ENCODE measurements around the gene DDR1.

The DDR1 gene

DNA sequence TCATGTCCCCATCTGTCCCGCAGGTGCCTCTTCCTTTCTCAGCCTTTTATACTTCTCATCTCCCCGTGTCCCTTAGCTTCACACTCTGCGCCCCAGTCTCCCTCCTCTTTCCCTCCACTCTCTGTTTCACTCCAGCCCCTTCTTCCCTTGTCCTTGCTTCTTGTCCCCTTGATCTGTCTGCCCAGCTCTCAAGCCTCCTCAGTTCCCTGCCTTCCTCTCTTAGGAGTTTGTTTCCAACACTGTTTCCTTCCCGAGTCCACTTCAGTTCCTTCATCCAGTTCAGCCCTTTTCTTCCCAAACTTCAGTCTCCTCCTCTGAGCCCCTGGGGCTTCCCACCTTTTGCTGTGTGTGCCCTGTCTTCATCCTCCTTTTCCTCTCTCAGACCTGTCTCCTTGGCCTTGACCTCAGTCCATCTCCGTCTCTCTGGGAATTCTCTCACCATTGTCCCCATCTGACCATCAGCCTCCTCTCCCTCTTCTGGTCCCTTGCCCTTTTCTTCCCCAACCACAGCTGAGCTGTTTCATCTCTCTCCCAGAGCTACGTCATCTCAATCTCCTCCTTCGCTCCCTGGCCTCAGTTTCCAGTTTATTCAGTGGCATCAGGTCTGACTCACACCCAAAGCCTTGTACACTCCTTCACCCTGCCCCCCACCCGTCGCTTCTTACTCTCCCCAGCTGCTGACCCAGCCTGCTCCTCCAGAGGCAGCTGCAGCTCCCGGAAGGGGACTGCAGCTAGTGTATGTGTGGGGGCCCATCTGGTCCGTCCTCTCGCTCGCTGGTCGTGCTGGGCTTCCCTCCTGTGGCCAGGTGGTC lies 2.7 kb upstream of the DDR1 start:
- no peak for DNase-seq

DNA sequence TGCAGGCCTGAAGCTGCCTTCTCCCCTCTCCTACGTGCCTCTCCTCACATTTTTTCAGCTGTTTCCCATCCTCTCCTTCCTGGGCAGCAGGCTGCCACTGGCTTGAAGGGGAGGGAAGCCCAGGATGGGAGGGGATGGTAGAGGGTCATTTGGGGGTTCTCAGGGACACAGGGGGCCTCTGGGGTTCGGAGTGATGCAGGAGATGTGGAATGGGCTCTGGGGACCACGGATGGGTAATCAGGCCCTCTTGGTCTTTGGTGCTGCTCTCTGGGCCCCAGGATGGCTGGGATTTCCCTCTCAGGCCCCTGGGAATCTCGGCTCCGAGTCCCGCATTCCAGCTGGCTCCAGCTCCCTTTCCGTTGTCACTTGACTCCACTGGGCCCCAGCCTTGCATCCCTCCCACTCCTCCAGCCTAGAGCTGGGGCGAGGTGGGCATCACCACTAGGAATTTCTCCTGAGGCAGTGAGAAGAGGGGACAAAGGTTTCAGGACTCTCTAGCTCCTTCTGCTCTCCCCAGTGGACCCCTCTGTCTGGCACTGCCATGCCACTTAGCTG lies 2.0 kb upstream of the DDR1 start:
- DNase-seq: no peak

DNA sequence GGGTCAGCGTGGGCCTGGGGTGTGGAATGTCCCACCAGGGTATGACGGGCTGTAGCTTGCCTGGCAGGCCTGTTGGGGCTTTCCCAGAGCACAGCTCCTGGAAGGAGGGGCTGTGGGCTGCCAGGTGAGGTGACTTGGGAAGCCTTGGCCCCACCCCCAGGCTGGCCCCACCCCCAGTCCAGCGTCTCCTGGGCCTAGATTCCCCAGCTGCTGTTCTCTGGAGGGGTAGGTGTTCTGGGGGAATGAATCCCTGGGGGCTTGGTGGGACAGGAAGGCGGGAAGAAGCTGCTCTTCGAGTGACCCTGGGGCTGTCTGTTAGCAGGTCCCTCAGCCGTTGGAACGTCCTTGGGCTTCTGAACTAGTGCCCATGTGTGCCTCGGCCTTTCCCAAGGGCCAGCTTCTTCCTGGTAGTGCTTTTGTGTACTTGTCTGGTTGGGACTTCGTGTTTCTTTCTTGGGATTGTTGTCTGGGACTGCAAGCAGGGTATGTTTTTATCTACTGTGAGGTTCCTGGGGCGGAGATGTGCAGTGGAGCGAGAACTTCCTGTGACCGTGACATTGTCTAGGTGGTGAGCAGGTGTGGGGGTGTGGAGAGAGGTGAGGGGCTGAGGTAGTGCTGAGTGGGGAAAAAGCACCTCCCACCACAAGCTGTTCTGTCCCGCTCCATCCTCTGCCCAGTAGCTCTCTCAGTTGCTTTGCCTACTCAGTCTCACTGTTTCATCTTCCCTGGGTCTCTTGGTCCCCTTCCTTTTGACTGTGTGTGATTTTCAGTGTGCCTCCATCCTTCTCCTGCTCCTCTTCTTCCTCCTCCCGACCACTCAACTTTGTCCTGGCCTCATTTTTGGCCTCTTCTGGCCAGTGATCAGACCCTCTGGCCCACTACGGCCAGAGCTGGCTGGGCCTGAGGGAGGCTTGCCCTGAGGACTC lies 1.3 kb upstream of the DDR1 start:
- DNase-seq: no peak

DNA sequence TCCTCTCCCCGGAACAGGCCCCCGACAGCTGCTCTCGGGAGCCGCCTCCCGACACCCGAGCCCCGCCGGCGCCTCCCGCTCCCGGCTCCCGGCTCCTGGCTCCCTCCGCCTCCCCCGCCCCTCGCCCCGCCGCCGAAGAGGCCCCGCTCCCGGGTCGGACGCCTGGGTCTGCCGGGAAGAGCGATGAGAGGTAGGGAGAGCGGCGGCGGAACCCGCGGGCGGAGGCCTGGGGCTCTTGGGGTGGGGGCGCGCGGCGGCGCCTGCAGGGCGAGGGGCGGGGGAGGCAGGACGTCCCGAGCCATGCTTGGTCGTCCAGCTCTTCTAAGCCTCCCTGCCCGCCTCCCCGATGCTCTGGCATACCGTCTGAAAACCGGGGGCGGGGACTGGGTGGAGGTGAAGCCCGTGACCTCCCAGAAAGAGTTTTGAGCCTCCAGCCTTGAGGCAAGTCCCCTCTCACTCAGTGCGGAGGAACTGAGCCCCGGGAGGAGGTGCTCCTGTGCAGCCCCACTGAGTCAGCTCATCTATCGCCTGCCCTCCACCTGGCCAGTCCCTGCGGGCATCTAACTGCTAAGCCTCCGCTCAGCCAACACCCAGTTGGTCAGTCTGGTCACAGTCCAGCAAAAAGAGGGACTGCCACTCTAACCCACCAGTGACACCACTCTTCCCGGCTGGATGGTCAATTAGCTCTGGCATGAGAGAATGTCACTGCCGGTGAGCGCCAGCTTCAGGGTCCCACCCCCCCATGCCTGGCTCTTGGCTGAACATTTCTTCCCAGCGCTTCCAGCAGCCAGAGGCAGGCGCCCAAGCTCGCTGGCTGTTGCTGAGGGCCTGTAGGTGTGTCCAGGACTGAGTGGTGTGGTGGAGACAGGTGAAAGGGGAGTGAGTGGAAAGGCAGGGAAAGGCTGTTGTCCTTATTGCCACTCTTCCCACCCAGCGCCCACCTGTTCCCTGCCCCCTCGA lies 482 bp downstream of the DDR1 start:
- no peak for DNase-seq

DNA sequence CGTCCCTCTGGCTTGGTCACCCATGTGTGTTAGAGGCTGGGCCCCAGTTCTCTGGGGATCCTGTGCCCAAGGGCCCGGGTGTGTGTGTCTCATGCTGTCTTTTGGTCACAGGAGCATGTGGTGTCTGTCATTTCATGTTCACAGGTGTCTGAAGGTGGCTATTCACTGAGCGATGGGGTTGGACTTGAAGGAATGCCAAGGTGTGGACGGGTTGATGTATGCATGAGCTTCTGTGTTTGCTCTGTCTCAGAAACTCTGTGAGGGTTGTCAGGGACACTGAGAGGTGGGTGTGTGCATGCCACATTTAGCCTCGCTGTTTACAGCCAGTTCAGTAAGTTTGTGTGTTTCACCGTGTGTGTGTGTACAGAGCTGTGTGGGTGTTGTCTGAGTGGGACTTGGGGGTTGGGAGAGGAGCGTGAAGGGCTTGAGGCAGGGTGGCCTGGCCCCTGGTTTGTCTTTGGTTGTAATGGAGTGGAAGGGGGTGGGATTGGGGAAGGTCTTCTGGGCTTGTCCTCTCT lies 1.2 kb downstream of the DDR1 start:
- DNase-seq: no peak

DNA sequence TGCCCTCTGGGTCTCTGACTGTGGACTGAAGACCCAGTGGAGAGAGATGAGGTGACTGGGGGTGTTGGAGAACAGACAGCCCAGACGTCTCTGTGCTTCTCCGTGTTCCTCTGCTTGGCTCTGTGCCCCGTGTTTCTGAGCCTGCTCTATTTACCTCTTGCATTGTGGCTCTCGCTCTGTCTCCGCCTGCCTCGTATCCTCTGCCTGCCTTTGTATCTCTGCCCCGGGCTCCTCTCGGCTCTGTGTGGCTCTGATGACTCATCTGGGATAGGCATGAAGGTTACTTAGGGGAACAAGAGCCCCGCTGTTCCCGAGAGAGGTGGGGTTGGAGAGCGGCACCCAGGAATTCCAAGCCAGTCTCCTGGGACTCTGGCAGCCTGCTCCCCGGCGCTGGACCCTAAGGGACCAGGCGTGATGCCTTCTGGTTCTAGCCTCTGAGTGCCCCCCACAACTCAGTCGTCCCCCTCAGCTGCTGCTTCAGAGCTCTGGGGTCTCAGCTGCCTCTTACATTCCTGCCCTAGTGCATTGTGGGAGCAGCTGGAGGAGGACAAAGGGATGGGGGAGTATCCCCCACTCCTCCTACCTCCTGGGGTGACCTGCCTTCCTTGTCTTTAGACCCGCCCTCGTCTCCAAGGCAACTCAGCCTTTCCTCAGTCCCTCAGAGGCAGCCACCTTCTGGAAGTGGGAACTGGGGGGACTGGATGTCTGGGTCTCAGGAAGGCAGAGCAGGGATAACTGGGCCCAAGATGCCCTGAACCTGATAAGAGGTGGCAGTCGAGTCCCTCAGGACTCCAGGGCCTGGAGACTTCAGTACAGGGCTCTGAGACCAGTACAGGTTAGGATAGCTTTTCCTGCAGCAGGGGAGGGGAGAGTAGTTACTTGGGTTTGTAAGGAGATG lies 1.9 kb downstream of the DDR1 start:
- DNase-seq: no peak

DNA sequence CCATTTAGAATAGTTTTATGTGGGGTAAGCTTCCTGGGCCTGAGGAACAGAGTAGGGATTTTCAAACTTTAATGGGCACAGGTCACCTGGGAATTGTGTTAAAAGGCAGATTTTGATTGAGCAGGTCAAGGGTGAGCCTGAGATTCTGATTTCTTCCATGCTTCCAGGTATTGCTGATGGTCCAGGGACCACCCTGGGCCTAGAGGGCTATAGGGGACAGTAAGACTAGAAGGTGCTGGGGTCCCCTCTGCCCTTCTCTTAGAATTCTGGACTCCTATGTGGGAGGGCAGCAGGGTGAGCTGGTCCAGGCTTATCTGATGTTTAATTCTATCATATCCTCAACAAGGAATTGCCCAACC lies 2.6 kb downstream of the DDR1 start:
- no peak for DNase-seq

DNA sequence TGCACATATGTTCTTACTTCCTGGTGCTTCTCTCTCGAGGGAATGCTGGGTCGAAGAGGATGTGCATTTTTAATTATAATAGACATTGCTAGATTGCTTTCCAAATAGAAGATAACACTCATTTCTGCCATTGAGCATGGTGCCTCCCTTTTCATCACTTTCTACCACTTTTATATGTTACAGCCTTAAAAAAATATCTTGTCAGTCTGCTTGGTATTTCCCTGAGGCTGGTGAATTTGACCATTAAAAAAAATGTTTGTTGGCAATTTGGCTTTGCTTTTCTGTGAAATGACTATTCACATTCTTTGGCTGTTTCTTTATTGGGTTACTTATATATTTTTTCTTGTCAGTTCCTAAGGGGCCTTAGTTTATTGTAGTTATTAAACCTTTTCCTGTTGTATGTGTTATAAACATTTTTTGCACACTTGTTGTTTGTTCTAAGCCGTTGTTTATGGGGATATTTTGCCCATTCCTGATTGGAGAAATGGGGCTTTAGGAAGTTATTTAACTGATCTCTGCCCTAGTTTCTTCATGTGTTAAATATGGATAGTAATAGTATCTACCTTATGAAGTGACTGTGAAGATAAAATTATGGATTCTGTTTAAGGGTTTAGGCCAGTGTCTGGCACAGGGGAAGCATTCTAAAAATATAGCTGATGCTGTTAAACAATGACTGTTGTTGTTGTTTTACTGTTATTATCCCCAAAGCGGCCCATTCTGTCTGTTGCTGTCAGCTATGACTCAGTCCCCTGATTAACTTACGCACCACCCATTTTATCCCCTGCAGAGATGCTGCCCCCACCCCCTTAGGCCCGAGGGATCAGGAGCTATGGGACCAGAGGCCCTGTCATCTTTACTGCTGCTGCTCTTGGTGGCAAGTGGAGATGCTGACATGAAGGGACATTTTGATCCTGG lies 3.8 kb downstream of the DDR1 start:
- DNase-seq: no peak

DNA sequence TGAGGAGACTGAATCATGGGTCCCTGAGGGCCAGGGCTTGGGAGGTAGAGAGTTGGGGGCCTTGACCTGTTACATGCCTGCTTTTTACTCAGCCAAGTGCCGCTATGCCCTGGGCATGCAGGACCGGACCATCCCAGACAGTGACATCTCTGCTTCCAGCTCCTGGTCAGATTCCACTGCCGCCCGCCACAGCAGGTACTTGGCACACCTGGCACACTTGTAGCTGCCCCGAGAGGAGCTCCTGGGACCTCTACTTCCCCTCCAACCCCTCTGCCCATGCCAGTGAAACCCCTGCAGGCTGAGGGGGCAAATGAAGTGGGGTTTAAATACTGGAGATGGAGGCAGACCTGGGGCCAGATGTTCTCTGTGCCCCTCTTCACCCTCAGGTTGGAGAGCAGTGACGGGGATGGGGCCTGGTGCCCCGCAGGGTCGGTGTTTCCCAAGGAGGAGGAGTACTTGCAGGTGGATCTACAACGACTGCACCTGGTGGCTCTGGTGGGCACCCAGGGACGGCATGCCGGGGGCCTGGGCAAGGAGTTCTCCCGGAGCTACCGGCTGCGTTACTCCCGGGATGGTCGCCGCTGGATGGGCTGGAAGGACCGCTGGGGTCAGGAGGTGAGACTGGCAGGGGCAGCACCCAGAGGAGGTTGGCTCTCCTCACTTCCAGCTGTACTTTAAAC lies 4.6 kb downstream of the DDR1 start:
- DNase-seq: no peak

DNA sequence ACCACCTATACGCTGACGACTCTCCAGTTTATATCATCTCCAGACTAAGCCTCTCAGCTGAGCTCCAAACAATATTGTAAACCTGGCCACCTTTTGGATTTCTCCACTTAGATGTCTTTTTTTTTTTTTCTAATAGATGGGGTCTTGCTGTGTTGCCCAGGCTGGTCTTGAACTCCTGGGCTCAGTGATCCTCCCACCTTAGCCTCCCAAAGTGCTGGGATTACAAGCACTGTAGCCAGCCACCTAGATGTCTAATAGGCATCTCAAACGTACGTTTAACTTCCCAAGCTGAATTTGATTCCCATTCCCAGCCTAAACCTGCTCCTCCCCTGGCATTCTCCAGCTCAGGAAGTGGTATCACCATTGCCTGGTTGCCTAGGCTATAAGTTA lies 5.2 kb downstream of the DDR1 start:
- DNase-seq: no peak

DNA sequence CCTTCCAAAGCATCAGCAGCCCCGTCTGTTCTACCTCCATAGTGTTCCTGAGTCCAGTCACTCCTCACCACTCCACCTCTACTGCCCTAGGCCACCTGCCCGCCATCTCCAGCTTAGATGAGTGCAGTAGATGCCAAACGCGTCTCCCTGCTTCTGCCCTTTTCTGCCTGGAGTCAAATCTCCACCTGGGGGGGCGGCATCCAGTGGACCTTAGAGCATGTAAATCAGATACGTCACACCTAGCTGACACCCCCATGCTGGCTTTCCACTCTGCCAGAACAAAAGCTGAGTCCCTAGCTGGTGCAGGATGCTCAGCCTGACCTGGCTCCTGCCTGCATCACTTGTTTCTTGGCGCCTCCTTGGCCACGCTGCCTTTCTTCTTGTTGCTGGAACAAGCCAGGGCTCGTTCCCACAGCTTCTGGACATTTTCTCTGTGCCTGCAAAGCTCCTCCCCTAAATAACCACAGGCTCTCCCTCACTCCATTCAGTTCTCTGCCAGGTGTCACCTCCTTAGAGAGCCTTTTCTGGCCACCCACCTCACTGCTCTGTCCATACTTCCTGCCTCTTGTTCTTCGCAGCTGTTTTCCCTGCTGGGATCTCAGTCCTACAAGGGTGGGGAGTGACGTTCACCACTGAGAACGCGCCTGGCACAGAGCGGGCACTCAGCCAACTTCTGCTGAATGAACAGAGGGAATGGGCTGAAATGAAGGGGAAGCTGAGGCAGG lies 5.8 kb downstream of the DDR1 start:
- no peak for DNase-seq

DNA sequence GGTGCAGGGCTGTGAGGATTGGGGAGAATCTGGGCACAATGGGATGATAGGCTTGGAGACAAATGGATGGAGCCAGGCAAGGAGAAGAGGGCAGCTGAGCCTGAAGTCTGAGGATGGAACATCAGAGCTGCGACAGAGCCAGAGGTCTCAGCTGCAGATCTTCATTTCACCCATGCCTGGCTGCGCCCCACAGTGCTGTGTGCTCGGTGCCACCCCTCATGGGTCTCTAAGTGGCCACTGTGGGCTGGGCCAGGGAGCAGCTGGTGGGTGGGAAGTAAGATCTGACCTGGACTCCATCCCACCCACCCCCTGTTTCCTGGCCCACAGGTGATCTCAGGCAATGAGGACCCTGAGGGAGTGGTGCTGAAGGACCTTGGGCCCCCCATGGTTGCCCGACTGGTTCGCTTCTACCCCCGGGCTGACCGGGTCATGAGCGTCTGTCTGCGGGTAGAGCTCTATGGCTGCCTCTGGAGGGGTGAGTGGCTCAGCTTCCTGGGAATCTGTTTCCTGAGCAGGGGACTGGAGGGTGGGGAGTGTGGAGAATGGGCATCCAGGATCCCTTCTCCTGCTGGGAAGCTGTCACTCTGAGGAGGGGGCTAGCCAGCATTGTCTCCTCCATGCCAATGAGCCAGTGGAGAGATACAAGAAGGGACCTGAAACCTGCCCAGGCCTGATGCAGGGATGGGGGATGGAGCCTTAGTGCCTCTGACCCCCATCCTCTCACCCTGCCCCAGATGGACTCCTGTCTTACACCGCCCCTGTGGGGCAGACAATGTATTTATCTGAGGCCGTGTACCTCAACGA lies 6.5 kb downstream of the DDR1 start:
- DNase-seq: no peak

DNA sequence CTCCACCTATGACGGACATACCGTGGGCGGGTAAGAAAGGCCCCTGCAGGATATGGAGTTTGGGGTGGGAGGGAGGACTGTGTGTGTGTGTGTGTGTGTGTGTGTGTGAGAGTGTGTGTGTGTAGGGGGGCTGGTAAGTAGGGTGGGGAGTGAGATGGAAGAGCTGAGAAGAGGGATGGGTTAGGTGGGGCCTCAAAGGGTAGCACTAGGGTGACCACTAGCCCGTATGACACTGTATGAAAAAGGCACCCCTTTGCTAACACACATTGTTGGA lies 7.1 kb downstream of the DDR1 start:
- no peak for DNase-seq

DNA sequence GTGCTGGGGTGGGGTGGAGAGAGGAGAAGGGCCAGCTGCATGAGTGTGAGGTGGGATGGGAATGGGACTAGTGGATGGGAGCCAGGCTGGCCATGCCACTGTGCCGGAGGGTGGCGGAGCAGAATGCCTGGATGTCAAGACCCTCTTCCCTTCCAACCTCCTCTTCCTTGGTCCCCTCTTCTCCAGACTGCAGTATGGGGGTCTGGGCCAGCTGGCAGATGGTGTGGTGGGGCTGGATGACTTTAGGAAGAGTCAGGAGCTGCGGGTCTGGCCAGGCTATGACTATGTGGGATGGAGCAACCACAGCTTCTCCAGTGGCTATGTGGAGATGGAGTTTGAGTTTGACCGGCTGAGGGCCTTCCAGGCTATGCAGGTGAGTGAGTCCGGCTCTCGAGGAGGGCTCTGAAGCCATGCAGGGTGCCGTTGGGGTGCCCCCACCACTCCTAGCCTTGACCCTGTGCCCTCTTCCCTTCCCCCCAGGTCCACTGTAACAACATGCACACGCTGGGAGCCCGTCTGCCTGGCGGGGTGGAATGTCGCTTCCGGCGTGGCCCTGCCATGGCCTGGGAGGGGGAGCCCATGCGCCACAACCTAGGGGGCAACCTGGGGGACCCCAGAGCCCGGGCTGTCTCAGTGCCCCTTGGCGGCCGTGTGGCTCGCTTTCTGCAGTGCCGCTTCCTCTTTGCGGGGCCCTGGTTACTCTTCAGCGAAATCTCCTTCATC lies 7.7 kb downstream of the DDR1 start:
- DNase-seq: no peak

DNA sequence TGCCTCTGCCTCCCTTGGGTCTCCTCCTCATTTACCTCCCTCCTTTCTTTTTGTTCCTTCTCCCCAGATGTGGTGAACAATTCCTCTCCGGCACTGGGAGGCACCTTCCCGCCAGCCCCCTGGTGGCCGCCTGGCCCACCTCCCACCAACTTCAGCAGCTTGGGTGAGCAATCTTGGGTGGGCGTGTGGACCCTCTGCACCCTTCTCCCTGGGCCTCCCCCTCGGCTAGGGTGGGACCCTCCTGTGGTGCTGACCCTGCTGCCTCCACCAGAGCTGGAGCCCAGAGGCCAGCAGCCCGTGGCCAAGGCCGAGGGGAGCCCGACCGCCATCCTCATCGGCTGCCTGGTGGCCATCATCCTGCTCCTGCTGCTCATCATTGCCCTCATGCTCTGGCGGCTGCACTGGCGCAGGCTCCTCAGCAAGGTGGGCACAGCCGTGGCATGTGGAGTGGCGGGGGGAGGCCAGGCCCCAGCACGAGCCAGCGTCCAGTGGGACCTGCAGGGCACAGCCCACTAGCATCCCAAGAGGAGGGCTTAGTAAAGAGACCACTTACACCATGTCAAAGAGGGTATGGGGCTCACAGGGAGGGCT lies 8.8 kb downstream of the DDR1 start:
- DNase-seq: no peak

DNA sequence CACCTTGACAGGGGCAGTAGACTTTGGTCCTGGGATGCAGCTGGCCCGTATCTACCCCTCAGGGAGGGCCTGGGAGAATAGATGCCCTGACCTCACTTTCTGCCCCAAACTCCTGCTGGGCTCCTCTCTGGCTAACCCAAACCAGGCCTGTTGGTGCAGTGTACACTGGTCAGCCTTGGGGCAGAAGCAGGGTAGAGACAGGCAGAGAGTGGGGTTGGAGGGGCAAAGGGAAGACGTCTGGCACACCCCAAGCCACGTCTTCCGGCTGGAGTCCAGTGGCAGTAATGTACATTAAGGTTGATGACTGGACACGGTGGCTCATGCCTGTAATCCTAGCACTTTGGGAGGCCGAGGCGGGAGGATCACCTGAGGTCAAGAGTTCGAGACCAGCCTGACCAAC lies 9.3 kb downstream of the DDR1 start:
- no peak for DNase-seq

DNA sequence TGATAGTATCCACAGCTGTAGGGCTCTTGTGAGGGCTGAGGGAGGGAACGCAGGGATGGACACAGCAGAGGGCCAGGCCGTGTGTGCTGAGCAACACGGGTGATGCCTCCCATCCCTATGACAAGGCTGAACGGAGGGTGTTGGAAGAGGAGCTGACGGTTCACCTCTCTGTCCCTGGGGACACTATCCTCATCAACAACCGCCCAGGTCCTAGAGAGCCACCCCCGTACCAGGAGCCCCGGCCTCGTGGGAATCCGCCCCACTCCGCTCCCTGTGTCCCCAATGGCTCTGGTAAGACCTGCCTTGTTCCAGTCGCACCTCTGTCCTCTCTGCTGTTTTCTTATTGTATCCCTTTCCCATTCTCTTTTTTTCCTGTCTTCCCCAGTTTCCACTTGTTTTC lies 10.1 kb downstream of the DDR1 start:
- no peak for DNase-seq

Measured in NCI-H2081 treated with DMSO at 0.1 percent for 48 hours (cell line).